A549 treated with Mapracorat at 1 μM for 4 hours (cell line): ENCODE data around the gene SRGAP2. TPM values are rescaled to one million over a fixed set of nuclear protein-coding genes. Genes with fewer than 3 reads are reported as not detected.

Experiments used
- total RNA-seq: library from RNA; stranded (reverse); fragments of 200-300 nt; extraction: Qiagen RNA extraction; gene quantifications from 5 replicates; pipeline ENCODE4 v1.2.3, GENCODE V29; 2022

The SRGAP2 gene
- total RNA-seq = 19.3 to 29.9 TPM (median 26.4 TPM) in 5 replicates

GRCh38 chr1:206203364-206204158, at the start of gene SRGAP2:
Gene SRGAP2, plus strand, starts transcription at chr1:206203541. Its CDS starts 2,430 bp downstream, at chr1:206205971.

GRCh38 chr1:206202789-206203363, 465 bp upstream of the SRGAP2 start, which contains the start of gene FAM72A:
Gene FAM72A, minus strand, starts transcription at chr1:206202839. Its CDS starts 814 bp downstream, at chr1:206202025.

Other genes with a start within 250 kb of the SRGAP2 start
- 0.92 to 1.7 TPM (median 0.96 TPM) in 5 replicates for gene RAB7B, start 200.1 kb upstream of the SRGAP2 start, total RNA-seq
- gene CTSE, start 179.6 kb upstream of the SRGAP2 start, total RNA-seq = 0.12 TPM in 1 of 5 replicates, not detected in the others
- not detected in 5 replicates for gene RHEX, start 150.4 kb upstream of the SRGAP2 start, total RNA-seq
- not detected in 5 replicates for gene AVPR1B, start 86.2 kb upstream of the SRGAP2 start, total RNA-seq
- 8.6 to 12.0 TPM (median 10.1 TPM) in 5 replicates for gene FAM72A, start 702 bp upstream of the SRGAP2 start, total RNA-seq